Transverse colon (tissue), 4 donors: ENCODE results near the gene KCND2. TPM values are rescaled to one million over a fixed set of nuclear protein-coding genes. Genes with fewer than 3 reads are reported as not detected.

Experiments
- DNase-seq: peaks from one replicate; pipeline ENCODE4 v3.0.0-alpha.2; 2019
- H3K27ac ChIP-seq, 4 donors: fragments of 200-600 bp; sonication (generic); 2 replicates each; pipeline ENCODE4 v1.5.1; 2016 to 2018; ENCODE audit warnings: inconsistent platforms in 4 of 4
- H3K27me3 ChIP-seq: fragments of 200-600 bp; sonication (generic); 2 replicates; pipeline ENCODE4 v1.5.1; 2017; ENCODE audit warnings: inconsistent platforms
- H3K36me3 ChIP-seq, 4 donors: fragments of 200-600 bp; sonication (generic); 2 replicates each; pipeline ENCODE4 v1.5.1; 2017 to 2019; ENCODE audit warnings: inconsistent platforms in 4 of 4
- H3K4me1 ChIP-seq, 4 donors: fragments of 200-600 bp; sonication (generic); 2 replicates each; pipeline ENCODE4 v1.5.1; 2017 to 2020; ENCODE audit warnings: inconsistent platforms in 4 of 4
- H3K4me3 ChIP-seq, 4 donors: fragments of 200-600 bp; sonication (generic); 1 replicate in 1 of 4; 2 replicates in 3 of 4; pipeline versions ENCODE4 v1.5.1 to v1.6.1; 2017 to 2019; ENCODE audit warnings: inconsistent platforms in 4 of 4
- H3K9me3 ChIP-seq, 2 donors: fragments of 200-600 bp; sonication (generic); 2 replicates each; pipeline ENCODE4 v1.5.1; 2017 to 2019; ENCODE audit warnings: inconsistent platforms in 2 of 2
- CTCF ChIP-seq, 5 experiments: fragments of 200-600 bp in 3 of 5; fragments of 450-650 bp in 2 of 5; sonication (generic) in 3 of 5; IDR thresholded peaks; 1 replicate in 2 of 5; 2 replicates in 3 of 5; pipeline ENCODE4 v1.5.1; 2016 to 2017; ENCODE audit warnings: antibody characterized with exemption in 5 of 5, inconsistent platforms in 3 of 5, mild to moderate bottlenecking in 2 of 5, moderate library complexity in 1 of 5
- EP300 ChIP-seq: sonication (generic); formaldehyde crosslinking; IDR thresholded peaks from one replicate; pipeline ENCODE4 v1.6.1; 2017; ENCODE audit warnings: antibody characterized with exemption, low read depth
- POLR2A ChIP-seq: fragments of 450-650 bp; IDR thresholded peaks from one replicate; pipeline ENCODE4 v1.6.1; 2016; ENCODE audit warnings: antibody characterized with exemption, mild to moderate bottlenecking, moderate library complexity
- POLR2AphosphoS5 ChIP-seq, 3 donors: sonication (generic); formaldehyde crosslinking; IDR thresholded peaks; one replicate each; pipeline ENCODE4 v1.6.1; 2016; ENCODE audit warnings: antibody characterized with exemption in 3 of 3
- WGBS, 2 donors: methylation state at CpG; one replicate each; pipeline ENCODE4 v1.1.5; 2018; ENCODE audit warnings: low coverage in 1 of 2; 5-methylcytosine and 5-hydroxymethylcytosine counted together
- in situ Hi-C, 4 donors: fragments of 200-750 bp; cut with MboI; loops; one replicate each; pipeline versions ENCODE4 v1.15.0 to v1.15.1; 2017; ENCODE audit warnings: low sequenced_read_pairs in 3 of 4, low pct_ligation_motif_present in 1 of 4, low pct_unique_long_range_greater_than_20kb in 1 of 4
- intact Hi-C: fragments of 100-400 bp; cut with DNase I; formaldehyde crosslinking; loops from one replicate; pipeline ENCODE4 v1.15.1; 2023; ENCODE audit warnings: low total_unique reads
- total RNA-seq, 4 donors: library from RNA; depleted of rRNA; stranded (reverse); fragments of >200 nt; gene quantifications; one replicate each; pipeline ENCODE4 v1.1.0, GENCODE V29; 2016

KCND2 gene
- total RNA-seq, 4 donors from 2014 or later: 0.14 to 1.00 (median 0.32) TPM; not detected in 1

GRCh38 chr7:120729245-120729644, 456.3 kb downstream of the KCND2 start:
- Histone ChIP-seq H3K4me1 (peaks cover 0 to 8% (median 0%) of the 10 kb centered on the region in 4 donors), H3K36me3 (no peaks in the 10 kb centered on the region), H3K27me3 (peaks cover 4% of the 10 kb centered on the region), H3K27ac (peak overlapping the region in 3 of 4 donors; percentile 25 to 51 (median 25)), H3K9me3 (no peaks in the 10 kb centered on the region), H3K4me3 (no peak overlapping the region)
- WGBS, 2 donors: 55 to 69% methylated on average over 1 of the region's 1 CpG
- in situ Hi-C loops: no loop called here
- no peak for TF ChIP-seq EP300
- TF ChIP-seq POLR2AphosphoS5 (IDR thresholded peaks at IDR 0.05): peak; percentile 60 to 90 (median 67)
- DNase-seq: peak; percentile 8
- intact Hi-C loops: no loop called here

GRCh38 chr7:120731271-120731670, 458.3 kb downstream of the KCND2 start:
- Histone ChIP-seq H3K27ac (no peak overlapping the region), H3K4me3 (no peak overlapping the region), H3K9me3 (no peaks in the 10 kb centered on the region), H3K4me1 (no peaks in the 10 kb centered on the region), H3K27me3 (no peaks in the 10 kb centered on the region), H3K36me3 (no peaks in the 10 kb centered on the region)
- DNase-seq: no peak
- in situ Hi-C loops: no loop called here
- TF ChIP-seq POLR2AphosphoS5 (IDR thresholded peaks at IDR 0.05) (no peak), EP300 (no peak), CTCF (IDR thresholded peaks at IDR 0.05) (no peak), POLR2A (no peak)
- intact Hi-C loops: no loop called here

- no peak overlapping the region for H3K27ac ChIP-seq
- TF ChIP-seq CTCF (IDR thresholded peaks at IDR 0.05): no peak
- no peak for TF ChIP-seq POLR2AphosphoS5 (IDR thresholded peaks at IDR 0.05)
- no peak for TF ChIP-seq POLR2A
- TF ChIP-seq EP300: no peak
- in situ Hi-C loops: no loop called here
These were observed 459.3 kb downstream of the KCND2 start for GRCh38 chr7:120732256-120732655.

GRCh38 chr7:120733143-120733542, 460.2 kb downstream of the KCND2 start:
- Histone ChIP-seq H3K9me3 (no peaks in the 10 kb centered on the region), H3K27ac (peak overlapping the region in 1 of 4 donors; percentile 16), H3K27me3 (no peaks in the 10 kb centered on the region), H3K4me3 (no peak overlapping the region), H3K4me1 (no peaks in the 10 kb centered on the region), H3K36me3 (no peaks in the 10 kb centered on the region)
- DNase-seq: no peak
- TF ChIP-seq CTCF (IDR thresholded peaks at IDR 0.05) (no peak), POLR2A (no peak), POLR2AphosphoS5 (IDR thresholded peaks at IDR 0.05) (no peak), EP300 (no peak)
- intact Hi-C loops (no loop called here), in situ Hi-C loops (no loop called here)
- WGBS, 2 donors: 84 to 89% methylated on average over 2 to 3 of the region's 3 CpGs

More at GRCh38 chr7:120732256-120732655, 459.3 kb downstream of the KCND2 start:
- Histone ChIP-seq H3K9me3 (no peaks in the 10 kb centered on the region), H3K4me1 (no peaks in the 10 kb centered on the region), H3K36me3 (no peaks in the 10 kb centered on the region), H3K4me3 (no peak overlapping the region), H3K27me3 (no peaks in the 10 kb centered on the region)
- no peak for DNase-seq
- intact Hi-C loops: no loop called here

GRCh38 chr7:120733835-120734234, 460.9 kb downstream of the KCND2 start:
- no peak for DNase-seq
- Histone ChIP-seq H3K27ac (peak overlapping the region in 2 of 4 donors; percentile 16 to 35), H3K36me3 (no peaks in the 10 kb centered on the region), H3K4me3 (no peak overlapping the region), H3K9me3 (no peaks in the 10 kb centered on the region), H3K27me3 (no peaks in the 10 kb centered on the region), H3K4me1 (no peaks in the 10 kb centered on the region)
- in situ Hi-C loops: no loop called here
- no peak for TF ChIP-seq EP300
- no peak for TF ChIP-seq POLR2AphosphoS5 (IDR thresholded peaks at IDR 0.05)
- TF ChIP-seq POLR2A: no peak
- TF ChIP-seq CTCF (IDR thresholded peaks at IDR 0.05): no peak
- WGBS, 2 donors: 64 to 89% methylated on average over 3 of the region's 3 CpGs
- intact Hi-C loops: no loop called here
